ENCODE results near the gene ZNF516.

- TF ChIP-seq KDM5B (CRISPR knock-in tag; IDR thresholded peaks at IDR 0.05; ENCODE audit: borderline replicate concordance): no peak
- no peak for TF ChIP-seq POLR2A (IDR thresholded peaks at IDR 0.05; ENCODE audit: insufficient read depth in 1 of 2, low read depth in 2 of 2, low read length in 2 of 2)
- no peak for TF ChIP-seq ATF2 (CRISPR knock-in tag; IDR thresholded peaks at IDR 0.05)
- TF ChIP-seq REST (IDR thresholded peaks at IDR 0.05; ENCODE audit: borderline replicate concordance in 1 of 2, low read depth in 1 of 2, low read length in 2 of 2): no peak
- TF ChIP-seq CTCF (CRISPR knock-in tag; IDR thresholded peaks at IDR 0.05): no peak
- TF ChIP-seq ZNF124 (CRISPR knock-in tag; IDR thresholded peaks at IDR 0.05): no peak
- TF ChIP-seq ZNF383 (CRISPR knock-in tag; IDR thresholded peaks at IDR 0.05; ENCODE audit: borderline replicate concordance): no peak
- TF ChIP-seq ZNF501 (CRISPR knock-in tag; IDR thresholded peaks at IDR 0.05): no peak
- TF ChIP-seq ZNF281 (CRISPR knock-in tag; IDR thresholded peaks at IDR 0.05; ENCODE audit: borderline replicate concordance): no peak
- no peak for TF ChIP-seq GABPA (IDR thresholded peaks at IDR 0.05; ENCODE audit: low read depth, low read length)
- no peak for TF ChIP-seq GABPA (CRISPR knock-in tag; IDR thresholded peaks at IDR 0.05; ENCODE audit: low read depth)
- no peak for TF ChIP-seq ZNF790 (CRISPR knock-in tag; IDR thresholded peaks at IDR 0.05; ENCODE audit: borderline replicate concordance)
- no peak for TF ChIP-seq ZFP1 (CRISPR knock-in tag; IDR thresholded peaks at IDR 0.05)
- no peak for TF ChIP-seq ZNF329 (CRISPR knock-in tag; IDR thresholded peaks at IDR 0.05; ENCODE audit: low read depth)
- TF ChIP-seq POLR2AphosphoS5 (IDR thresholded peaks at IDR 0.05; ENCODE audit: low read depth, low read length): no peak
These were observed 135.1 kb downstream of the ZNF516 start for GRCh38 chr18:76359909-76360308.
